ENCODE results near the gene ALG8.

DNA sequence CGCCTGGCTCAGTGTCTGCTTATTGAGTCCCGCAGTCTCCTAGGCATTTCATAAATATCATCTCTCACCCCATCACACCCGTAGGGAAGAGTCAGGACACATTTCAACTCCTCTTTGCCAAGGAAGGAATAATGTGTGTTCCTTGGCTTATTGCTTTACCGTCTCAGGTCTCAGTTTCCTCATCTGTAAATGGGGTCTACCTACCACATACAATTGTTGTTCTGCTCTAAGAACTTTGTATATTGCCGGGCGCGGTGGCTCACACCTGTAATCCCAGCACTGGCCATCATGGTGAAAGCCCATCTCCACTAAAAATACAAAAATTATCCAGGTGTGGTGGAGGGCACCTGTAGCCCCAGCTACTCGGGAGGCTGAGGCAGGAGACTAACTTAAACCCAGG, 78.9 kb downstream of the ALG8 start:
- no peak for TF ChIP-seq EZH2 (IDR thresholded peaks at IDR 0.05; ENCODE audit: low read length)
- TF ChIP-seq, protein P1, sequence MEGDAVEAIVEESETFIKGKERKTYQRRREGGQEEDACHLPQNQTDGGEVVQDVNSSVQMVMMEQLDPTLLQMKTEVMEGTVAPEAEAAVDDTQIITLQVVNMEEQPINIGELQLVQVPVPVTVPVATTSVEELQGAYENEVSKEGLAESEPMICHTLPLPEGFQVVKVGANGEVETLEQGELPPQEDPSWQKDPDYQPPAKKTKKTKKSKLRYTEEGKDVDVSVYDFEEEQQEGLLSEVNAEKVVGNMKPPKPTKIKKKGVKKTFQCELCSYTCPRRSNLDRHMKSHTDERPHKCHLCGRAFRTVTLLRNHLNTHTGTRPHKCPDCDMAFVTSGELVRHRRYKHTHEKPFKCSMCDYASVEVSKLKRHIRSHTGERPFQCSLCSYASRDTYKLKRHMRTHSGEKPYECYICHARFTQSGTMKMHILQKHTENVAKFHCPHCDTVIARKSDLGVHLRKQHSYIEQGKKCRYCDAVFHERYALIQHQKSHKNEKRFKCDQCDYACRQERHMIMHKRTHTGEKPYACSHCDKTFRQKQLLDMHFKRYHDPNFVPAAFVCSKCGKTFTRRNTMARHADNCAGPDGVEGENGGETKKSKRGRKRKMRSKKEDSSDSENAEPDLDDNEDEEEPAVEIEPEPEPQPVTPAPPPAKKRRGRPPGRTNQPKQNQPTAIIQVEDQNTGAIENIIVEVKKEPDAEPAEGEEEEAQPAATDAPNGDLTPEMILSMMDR (optimal IDR thresholded peaks at IDR 0.05 in 1 of 3, IDR thresholded peaks at IDR 0.05 in 1 of 3, conservative IDR thresholded peaks at IDR 0.05 in 1 of 3; ENCODE audit: extremely low read depth in 1 of 3, insufficient read depth in 2 of 3, low read length in 3 of 3): no peak

Data from keratinocyte (primary cell).